SK-N-SH (cell line): ENCODE results near the gene HERC4. TPM values are rescaled to one million over a fixed set of nuclear protein-coding genes. Genes with fewer than 3 reads are reported as not detected.

Source experiments
- CTCF ChIA-PET: fragments of 300-600, 350-600 bp; formaldehyde crosslinking; extraction: SDS; loops from one replicate; lab custom pipeline; 2021; lab: Yijun Ruan, JAX
- POLR2A ChIA-PET: fragments of 350-600 bp; sonication (Branson Sonifier 250); formaldehyde crosslinking; extraction: SDS; loops from one replicate; lab custom pipeline; 2020; ENCODE audit warnings: antibody characterized with exemption, inconsistent platforms; lab: Yijun Ruan, JAX
- DNase-seq: peaks from one replicate; pipeline ENCODE4 v3.0.0; 2012
- H2AFZ ChIP-seq: fragments of 200-600 bp; sonication (generic); 2 replicates; pipeline ENCODE4 v1.8.1; 2016; ENCODE audit warnings: antibody characterized with exemption, mild to moderate bottlenecking, low read depth
- H3F3A ChIP-seq: fragments of 200-600 bp; sonication (generic); replicated peaks from 2 replicates; pipeline ENCODE3; 2016; ENCODE audit warnings: antibody characterized with exemption, mild to moderate bottlenecking; ENCODE audit not compliant: insufficient read depth
- H3K27ac ChIP-seq, 2 experiments: fragments of 200-500 bp in 1 of 2; fragments of 200-600 bp in 1 of 2; sonication (Bioruptor generic) in 1 of 2; sonication (generic), shearing (Covaris generic) in 1 of 2; 2 replicates each; pipeline versions ENCODE4 v1.5.1 to v1.6.1; 2014 to 2016; ENCODE audit warnings: low read depth in 2 of 2, inconsistent platforms in 1 of 2, low read length in 1 of 2, mild to moderate bottlenecking in 1 of 2, mixed read lengths in 1 of 2
- H3K27me3 ChIP-seq: fragments of 200-600 bp; sonication (generic), shearing (Covaris generic); 2 replicates; pipeline ENCODE4 v1.6.1; 2016; ENCODE audit warnings: mixed run types; ENCODE audit not compliant: insufficient read depth
- H3K36me3 ChIP-seq, 2 experiments: fragments of 200-500 bp in 1 of 2; fragments of 200-600 bp in 1 of 2; sonication (Bioruptor generic) in 1 of 2; sonication (generic) in 1 of 2; replicated peaks in 1 of 2; 2 replicates each; pipeline versions ENCODE3 to v1.5.1; 2014 to 2016; ENCODE audit warnings: low read length in 1 of 2, mild to moderate bottlenecking in 1 of 2; ENCODE audit not compliant: insufficient read depth in 2 of 2, control insufficient read depth in 1 of 2
- H3K4me1 ChIP-seq, 2 experiments: fragments of 200-500 bp in 1 of 2; fragments of 200-600 bp in 1 of 2; sonication (Bioruptor generic) in 1 of 2; sonication (generic), shearing (Covaris generic) in 1 of 2; 2 replicates each; pipeline versions ENCODE4 v1.5.1 to v1.6.1; 2014 to 2016; ENCODE audit warnings: low read depth in 1 of 2, low read length in 1 of 2, mixed run types in 1 of 2; ENCODE audit not compliant: insufficient read depth in 2 of 2, control insufficient read depth in 1 of 2
- H3K4me2 ChIP-seq: fragments of 200-600 bp; sonication (generic), shearing (Covaris generic); 2 replicates; pipeline ENCODE4 v1.6.1; 2017; ENCODE audit warnings: mixed run types
- H3K4me3 ChIP-seq, 2 experiments: fragments of 200-500 bp in 1 of 2; fragments of 200-600 bp in 1 of 2; sonication (Bioruptor generic) in 1 of 2; sonication (generic), shearing (Covaris generic) in 1 of 2; 2 replicates each; pipeline versions ENCODE4 v1.5.1 to v1.8.1; 2014 to 2016; ENCODE audit warnings: low read depth in 2 of 2, inconsistent platforms in 1 of 2, low read length in 1 of 2, mild to moderate bottlenecking in 1 of 2, mixed read lengths in 1 of 2, moderate library complexity in 1 of 2
- H3K79me2 ChIP-seq: fragments of 200-600 bp; sonication (generic); 2 replicates; pipeline ENCODE4 v1.8.1; 2017; ENCODE audit warnings: mild to moderate bottlenecking; ENCODE audit not compliant: insufficient read depth
- H3K9ac ChIP-seq: fragments of 200-600 bp; sonication (generic); 2 replicates; pipeline ENCODE4 v1.6.1; 2017; ENCODE audit warnings: mixed run types
- H3K9me2 ChIP-seq: fragments of 200-600 bp; sonication (generic); 2 replicates; pipeline ENCODE4 v1.6.1; 2017; ENCODE audit warnings: mixed run types
- H3K9me3 ChIP-seq: fragments of 200-600 bp; sonication (generic); 2 replicates; pipeline ENCODE4 v1.6.1; 2017; ENCODE audit warnings: mixed run types, mild to moderate bottlenecking, moderate library complexity
- H4K20me1 ChIP-seq: fragments of 200-600 bp; sonication (generic); 2 replicates; pipeline ENCODE4 v1.6.1; 2017; ENCODE audit warnings: mild to moderate bottlenecking, mixed run types; ENCODE audit not compliant: insufficient read depth
- CHD2 ChIP-seq: fragments of 150-350 bp; IDR thresholded peaks from 2 replicates; pipeline ENCODE4 v1.6.1; 2018; ENCODE audit warnings: low read length; ENCODE audit not compliant: partially characterized antibody
- ELF1 ChIP-seq: IDR thresholded peaks from 2 replicates; pipeline ENCODE4 v1.4.0; 2012
- EZH2phosphoT487 ChIP-seq: fragments of 200-600 bp; sonication (generic); IDR thresholded peaks from 2 replicates; pipeline ENCODE4 v1.6.1; 2017; ENCODE audit warnings: low read depth, mixed run types, mild to moderate bottlenecking, antibody characterized with exemption, moderate library complexity, borderline replicate concordance
- FOSL2 ChIP-seq: IDR thresholded peaks from 2 replicates; pipeline ENCODE4 v1.4.0; 2012; ENCODE audit warnings: low read depth, mild to moderate bottlenecking, moderate library complexity, borderline replicate concordance
- FOXJ3 ChIP-seq: sonication (generic); formaldehyde crosslinking; IDR thresholded peaks from 2 replicates; pipeline ENCODE4 v1.5.1; 2020; ENCODE audit warnings: mild to moderate bottlenecking, missing genetic modification reagents
- FOXM1 ChIP-seq: IDR thresholded peaks from 2 replicates; pipeline ENCODE4 v1.4.0; 2012; ENCODE audit warnings: low read depth, mild to moderate bottlenecking
- GATA2 ChIP-seq: sonication (generic); formaldehyde crosslinking; IDR thresholded peaks from 2 replicates; pipeline ENCODE4 v1.5.0; 2020; ENCODE audit warnings: mild to moderate bottlenecking, missing genetic modification reagents
- MAX ChIP-seq: IDR thresholded peaks from 2 replicates; pipeline ENCODE4 v1.4.0; 2012; ENCODE audit warnings: low read depth
- POLR2AphosphoS5 ChIP-seq: IDR thresholded peaks from 2 replicates; pipeline ENCODE4 v1.6.1; 2012; ENCODE audit warnings: low read depth, low read length
- RAD21 ChIP-seq: IDR thresholded peaks from 2 replicates; pipeline ENCODE4 v1.6.1; 2012; ENCODE audit warnings: mild to moderate bottlenecking, low read length
- SMC3 ChIP-seq: IDR thresholded peaks from 2 replicates; pipeline ENCODE4 v1.6.1; 2012; ENCODE audit warnings: low read depth, low read length, improper control_type of control experiment
- USF1 ChIP-seq: IDR thresholded peaks from 2 replicates; pipeline ENCODE4 v1.4.0; 2012; ENCODE audit warnings: low read depth, borderline replicate concordance
- ZBTB33 ChIP-seq: IDR thresholded peaks from 2 replicates; pipeline ENCODE4 v1.4.0; 2012; ENCODE audit warnings: low read depth, borderline replicate concordance
- WGBS: methylation state at CpG from one replicate; pipeline ENCODE4 v1.1.6; 2017; ENCODE audit warnings: low lambda C conversion rate; 5-methylcytosine and 5-hydroxymethylcytosine counted together
- polyA plus RNA-seq, 3 experiments: library from polyadenylated mRNA; depleted of rRNA; stranded (reverse); fragments of >200 nt; gene quantifications; 2 replicates each; pipeline ENCODE4 v1.2.3, GENCODE V29; 2012
- TF ChIP-seq, protein P1 (sequence below): fragments of 150-350 bp; IDR thresholded peaks from 2 replicates; pipeline ENCODE4 v1.6.1; 2017; ENCODE audit warnings: antibody characterized with exemption, low read length, low read depth, borderline replicate concordance

Gene HERC4
- polyA plus RNA-seq, 1 of the 3 experiments (the other 2 are of a cell fraction): 16.2 TPM

- CTCF ChIA-PET: interaction anchor here (0.8 to 1.1 kb wide), 2 partner anchors 14 to 26 kb away, joined by 3 read pairs; no protein-coding TSS in a partner anchor
- no peaks in the 10 kb centered on the region; a peak in 1 of 4 replicates for H3K4me1 ChIP-seq
- H3K36me3 ChIP-seq: peaks cover 27 to 77% of the 10 kb centered on the region in 2 experiments
- H3K4me2 ChIP-seq: no peak overlapping the region
- no peak overlapping the region for H3K27ac ChIP-seq
- H2AFZ ChIP-seq: no peak overlapping the region
- WGBS: 88% methylated on average over 2 of the region's 3 CpGs
- H3K79me2 ChIP-seq: peaks cover 11% of the 10 kb centered on the region; the same call in 1 of the 2 replicates
- H3F3A ChIP-seq: no peaks in the 10 kb centered on the region
- H3K27me3 ChIP-seq: no peaks in the 10 kb centered on the region
- DNase-seq: no peak
- POLR2A ChIA-PET: no interaction called here
- H3K9ac ChIP-seq: no peak overlapping the region
- H3K9me2 ChIP-seq: no peaks in the 10 kb centered on the region
- 0 out of 2 replicates have a peak, but pooled peaks cover 3% of the 10 kb centered on the region for H3K9me3 ChIP-seq
- H4K20me1 ChIP-seq: no peaks in the 10 kb centered on the region
- no peak overlapping the region for H3K4me3 ChIP-seq
- no peak for TF ChIP-seq SMC3
- no peak for TF ChIP-seq FOSL2
- no peak for TF ChIP-seq MAX
- TF ChIP-seq ELF1: no peak
Observed at GRCh38 chr10:67976292-67977245, 98.5 kb downstream of the HERC4 start.

GRCh38 chr10:67975871-67976270 is 99.2 kb downstream of the HERC4 start:
- H3K9me2 ChIP-seq: no peaks in the 10 kb centered on the region
- no peak overlapping the region for H3K9ac ChIP-seq
- H3K4me1 ChIP-seq: no peaks in the 10 kb centered on the region; a peak in 1 of 4 replicates
- H3K36me3 ChIP-seq: peaks cover 27 to 75% of the 10 kb centered on the region in 2 experiments
- TF ChIP-seq POLR2AphosphoS5 (no peak), SMC3 (no peak), GATA2 (no peak), FOXM1 (no peak), RAD21 (no peak), CHD2 (no peak), ZBTB33 (no peak), FOSL2 (no peak), EZH2phosphoT487 (no peak), USF1 (no peak), FOXJ3 (no peak), ELF1 (no peak)
- TF ChIP-seq, protein P1, sequence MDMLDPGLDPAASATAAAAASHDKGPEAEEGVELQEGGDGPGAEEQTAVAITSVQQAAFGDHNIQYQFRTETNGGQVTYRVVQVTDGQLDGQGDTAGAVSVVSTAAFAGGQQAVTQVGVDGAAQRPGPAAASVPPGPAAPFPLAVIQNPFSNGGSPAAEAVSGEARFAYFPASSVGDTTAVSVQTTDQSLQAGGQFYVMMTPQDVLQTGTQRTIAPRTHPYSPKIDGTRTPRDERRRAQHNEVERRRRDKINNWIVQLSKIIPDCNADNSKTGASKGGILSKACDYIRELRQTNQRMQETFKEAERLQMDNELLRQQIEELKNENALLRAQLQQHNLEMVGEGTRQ: no peak
- 100% methylated on average over 1 of the region's 1 CpG for WGBS
- no peak overlapping the region for H3K27ac ChIP-seq
- H3F3A ChIP-seq: no peaks in the 10 kb centered on the region
- no peaks in the 10 kb centered on the region for H3K27me3 ChIP-seq
- no peak overlapping the region for H3K4me2 ChIP-seq
- H3K4me3 ChIP-seq: no peak overlapping the region
- no peak for DNase-seq
- H4K20me1 ChIP-seq: no peaks in the 10 kb centered on the region
- peaks cover 4% of the 10 kb centered on the region; the same call in 1 of the 2 replicates for H3K79me2 ChIP-seq
- H2AFZ ChIP-seq: no peak overlapping the region
- POLR2A ChIA-PET: no interaction called here
- CTCF ChIA-PET: interaction anchor here (1.1 kb wide), 1 partner anchor 15 kb away, joined by 3 read pairs; no protein-coding TSS in a partner anchor
- peaks cover 10% of the 10 kb centered on the region; the same call in 1 of the 2 replicates for H3K9me3 ChIP-seq
